ENCODE measurements around the gene TMEM81. TPM values are rescaled to one million over a fixed set of nuclear protein-coding genes. Genes with fewer than 3 reads are reported as not detected.

TMEM81 gene
- polyA plus RNA-seq, 1 of the 3 experiments (the other 2 are of a cell fraction) = 1.8 TPM

- POLR2A ChIA-PET = no interaction called here
- Histone ChIP-seq H3K4me1 (ENCODE audit: control insufficient read depth in 1 of 2, insufficient read depth in 2 of 2, low read depth in 1 of 2, low read length in 1 of 2) (no peaks in the 10 kb centered on the region), H2AFZ (ENCODE audit: low read depth) (no peak overlapping the region), H3K9ac (no peak overlapping the region), H3K4me2 (no peak overlapping the region), H3K27ac (ENCODE audit: low read depth in 2 of 2, low read length in 1 of 2) (no peak overlapping the region), H3K79me2 (ENCODE audit: insufficient read depth) (no peaks in the 10 kb centered on the region), H3F3A (replicated peaks; ENCODE audit: insufficient read depth) (no peaks in the 10 kb centered on the region), H3K9me2 (no peaks in the 10 kb centered on the region), H3K4me3 (ENCODE audit: low read depth in 2 of 2, low read length in 1 of 2) (no peak overlapping the region), H3K27me3 (ENCODE audit: insufficient read depth) (no peaks in the 10 kb centered on the region), H3K9me3 (no peaks in the 10 kb centered on the region), H4K20me1 (ENCODE audit: insufficient read depth) (no peaks in the 10 kb centered on the region), H3K36me3 (replicated peaks in 1 of 2; ENCODE audit: control insufficient read depth in 1 of 2, insufficient read depth in 2 of 2, low read length in 1 of 2) (peaks cover 81 to 85% of the 10 kb centered on the region in 2 experiments)
- DNase-seq = no peak
- CTCF ChIA-PET = interaction anchor here (0.9 to 4.1 kb wide), 6 partner anchors 9 to 158 kb away, joined by 3 to 14 read pairs (median 5); no protein-coding TSS in a partner anchor
- TF ChIP-seq GATA2 (CRISPR knock-in tag; IDR thresholded peaks at IDR 0.05) (no peak), TCF12 (IDR thresholded peaks at IDR 0.05) (no peak), RAD21 (IDR thresholded peaks at IDR 0.05; ENCODE audit: low read length) (no peak), SIN3A (IDR thresholded peaks at IDR 0.05; ENCODE audit: borderline replicate concordance, low read depth, low read length) (no peak), MEF2A (IDR thresholded peaks at IDR 0.05; ENCODE audit: borderline replicate concordance, low read depth) (no peak), POLR2AphosphoS5 (IDR thresholded peaks at IDR 0.05; ENCODE audit: low read depth, low read length) (no peak), REST (IDR thresholded peaks at IDR 0.05; ENCODE audit: low read depth, low read length) (no peak), SMC3 (IDR thresholded peaks at IDR 0.05; ENCODE audit: low read depth, low read length) (no peak), ELF1 (IDR thresholded peaks at IDR 0.05) (no peak), RXRA (IDR thresholded peaks at IDR 0.05; ENCODE audit: borderline replicate concordance, low read depth) (no peak), RCOR1 (IDR thresholded peaks at IDR 0.05; ENCODE audit: low read length) (no peak), NRF1 (IDR thresholded peaks at IDR 0.05; ENCODE audit: low read depth, low read length) (no peak), MAX (IDR thresholded peaks at IDR 0.05; ENCODE audit: low read depth) (no peak), CHD2 (IDR thresholded peaks at IDR 0.05; ENCODE audit: low read length, partially characterized antibody) (no peak), FOSL2 (IDR thresholded peaks at IDR 0.05; ENCODE audit: borderline replicate concordance, low read depth) (no peak), USF1 (IDR thresholded peaks at IDR 0.05; ENCODE audit: borderline replicate concordance, low read depth) (no peak), USF2 (IDR thresholded peaks at IDR 0.05; ENCODE audit: borderline replicate concordance, low read depth, low read length) (no peak), FOXM1 (IDR thresholded peaks at IDR 0.05; ENCODE audit: low read depth) (no peak), TEAD4 (IDR thresholded peaks at IDR 0.05; ENCODE audit: borderline replicate concordance, insufficient read depth) (no peak), MXI1 (IDR thresholded peaks at IDR 0.05; ENCODE audit: low read depth, low read length) (no peak)
Measured at GRCh38 chr1:205098242-205098641, 14.0 kb upstream of the TMEM81 start.

All from SK-N-SH (cell line).